Kidney (tissue), 14 donors: ENCODE results near the gene KCTD21. TPM values are rescaled to one million over a fixed set of nuclear protein-coding genes. Genes with fewer than 3 reads are reported as not detected.

Experiments
- DNase-seq, 5 donors: peaks; one replicate each; pipeline ENCODE4 v3.0.0-alpha.2; 2013 to 2020
- FAIRE-seq: peaks from 2 replicates; lab custom pipeline; 2012; peaks lifted over from hg19 to GRCh38; lab: Jason Lieb, UNC
- H3K27ac ChIP-seq, 2 donors: one replicate each; pipeline ENCODE4 v1.7.0; 2013; ENCODE audit warnings: low read depth in 2 of 2, low read length in 2 of 2, inconsistent platforms in 1 of 2
- H3K27me3 ChIP-seq: one replicate; pipeline ENCODE4 v1.7.1; 2013; ENCODE audit warnings: low read length, inconsistent platforms; ENCODE audit not compliant: control insufficient read depth, insufficient read depth
- H3K36me3 ChIP-seq, 3 donors: one replicate each; pipeline versions ENCODE4 v1.7.0 to v1.7.1; 2013; ENCODE audit warnings: low read length in 3 of 3, control low read depth in 1 of 3, inconsistent platforms in 1 of 3; ENCODE audit not compliant: insufficient read depth in 3 of 3, control insufficient read depth in 2 of 3
- H3K4me1 ChIP-seq, 3 donors: one replicate each; pipeline versions ENCODE4 v1.7.0 to v1.7.1; 2013; ENCODE audit warnings: low read length in 3 of 3, inconsistent platforms in 1 of 3, low read depth in 1 of 3; ENCODE audit not compliant: control insufficient read depth in 2 of 3, insufficient read depth in 2 of 3
- H3K4me3 ChIP-seq, 3 donors: one replicate each; pipeline versions ENCODE4 v1.7.0 to v1.8.1; 2013; ENCODE audit warnings: low read length in 3 of 3, control low read depth in 1 of 3, inconsistent platforms in 1 of 3
- H3K9ac ChIP-seq, 3 donors: one replicate each; pipeline versions ENCODE4 v1.7.0 to v1.7.1; 2013; ENCODE audit warnings: low read length in 3 of 3, control low read depth in 1 of 3, inconsistent platforms in 1 of 3
- H3K9me3 ChIP-seq, 3 donors: one replicate each; pipeline versions ENCODE4 v1.7.0 to v1.7.1; 2013; ENCODE audit warnings: low read length in 3 of 3, control low read depth in 1 of 3, inconsistent platforms in 1 of 3; ENCODE audit not compliant: control insufficient read depth in 2 of 3, insufficient read depth in 1 of 3
- CTCF ChIP-seq: IDR thresholded peaks from 3 replicates; pipeline ENCODE4 v1.5.1; 2012; ENCODE audit warnings: mild to moderate bottlenecking, moderate library complexity, borderline replicate concordance; ENCODE audit not compliant: insufficient read depth; ENCODE audit errors: extremely low read depth
- intact Hi-C: fragments of 100-400 bp; cut with DNase I; formaldehyde crosslinking; loops from one replicate; pipeline ENCODE4 v1.11.1; 2022
- polyA plus RNA-seq: library from polyadenylated mRNA; stranded (reverse); fragments of 350-450 nt; fragmentation: Illumina TruSeq; extraction: RNeasy Lipid Tissue Mini Kit (QIAGEN cat#74804); gene quantifications from one replicate; pipeline ENCODE4 v1.2.3, GENCODE V29; 2014; ENCODE audit warnings: low read depth, low replicate concordance; ENCODE audit not compliant: insufficient read depth
- total RNA-seq: library from RNA; stranded (reverse); fragmentation: NEBNext Ultra II Directional; extraction: Animal tissue kit (Norgen Biotek cat#: 25700); gene quantifications from one replicate; pipeline ENCODE4 v1.2.1, GENCODE V29; 2021
- donor health status: control.
- donor health status: control.
- donor health status: control.
- donor health status: control.
- donor health status: control.
- donor health status: DM: yes; HTN: yes; CAD: no.
- donor health status: Normal renal cell carcinoma (clear cell type).

Gene KCTD21
- total and polyA plus RNA-seq, 2 donors from 2014 or later, result 6.0 to 7.9 TPM

GRCh38 chr11:78171951-78172350, 16.5 kb downstream of the KCTD21 start:
- H3K4me1 ChIP-seq, result peaks cover 0 to 12% (median 0%) of the 10 kb centered on the region in 3 donors
- TF ChIP-seq CTCF, result no peak
- intact Hi-C loops, result no loop called here
- no peak overlapping the region for H3K9ac ChIP-seq
- FAIRE-seq (no peak), DNase-seq (no peak)
- H3K36me3 ChIP-seq, result peaks cover 0 to 14% (median 5%) of the 10 kb centered on the region in 3 donors
- H3K4me3 ChIP-seq, result no peak overlapping the region
- no peak overlapping the region for H3K27ac ChIP-seq
- H3K9me3 ChIP-seq, result no peaks in the 10 kb centered on the region
- H3K27me3 ChIP-seq, result no peaks in the 10 kb centered on the region

DNA sequence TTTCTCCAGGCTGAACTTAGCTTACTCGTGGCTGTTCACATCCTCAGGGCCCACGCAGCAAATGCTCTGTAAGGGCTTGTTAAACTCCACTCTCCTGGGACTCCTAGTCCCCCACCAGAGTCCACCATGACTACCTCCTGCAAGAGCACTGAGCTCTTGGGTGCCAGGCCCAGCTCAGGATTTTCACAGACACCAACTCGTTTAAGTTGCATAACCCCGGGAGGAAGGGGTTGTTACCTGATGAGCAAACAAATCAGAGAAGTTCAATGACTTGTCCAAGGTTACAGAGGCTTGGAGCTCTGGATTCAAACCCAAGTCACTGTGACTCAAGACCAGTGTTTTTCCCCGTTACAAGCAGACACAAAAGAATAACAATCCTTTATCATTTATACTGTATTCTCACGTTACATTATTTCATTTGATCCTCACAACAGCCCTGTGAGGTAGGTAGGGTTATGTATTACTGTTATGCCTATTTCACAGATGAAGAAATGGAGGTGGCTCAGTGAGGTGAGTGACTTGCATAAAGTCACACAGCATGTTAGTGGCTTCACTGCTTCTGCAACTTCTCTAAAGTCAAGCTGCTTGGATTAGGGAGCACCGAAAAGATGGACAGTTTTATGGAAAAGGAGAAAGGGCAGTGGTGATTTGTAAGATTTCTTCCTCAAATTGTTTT, 17.4 kb downstream of the KCTD21 start:
- H3K4me3 ChIP-seq, result no peak overlapping the region
- no peaks in the 10 kb centered on the region for H3K27me3 ChIP-seq
- H3K9me3 ChIP-seq, result no peaks in the 10 kb centered on the region
- peaks cover 0 to 14% (median 5%) of the 10 kb centered on the region in 3 donors for H3K36me3 ChIP-seq
- H3K9ac ChIP-seq, result no peak overlapping the region
- TF ChIP-seq CTCF, result no peak
- peaks cover 0 to 12% (median 0%) of the 10 kb centered on the region in 3 donors for H3K4me1 ChIP-seq
- FAIRE-seq (no peak), DNase-seq (no peak)
- H3K27ac ChIP-seq, result peak overlapping the region in 1 of 2 donors; percentile 19
- intact Hi-C loops, result no loop called here

GRCh38 chr11:78170413-78170812, 18.0 kb downstream of the KCTD21 start:
- H3K4me1 ChIP-seq, result peaks cover 0 to 12% (median 0%) of the 10 kb centered on the region in 3 donors
- intact Hi-C loops, result no loop called here
- no peaks in the 10 kb centered on the region for H3K27me3 ChIP-seq
- no peak for FAIRE-seq
- no peak for TF ChIP-seq CTCF
- no peaks in the 10 kb centered on the region for H3K9me3 ChIP-seq
- H3K4me3 ChIP-seq, result no peak overlapping the region
- H3K9ac ChIP-seq, result no peak overlapping the region
- DNase-seq, result no peak
- H3K36me3 ChIP-seq, result peaks cover 0 to 14% (median 5%) of the 10 kb centered on the region in 3 donors
- H3K27ac ChIP-seq, result peak overlapping the region; percentile 32 to 93
